ENCODE results near the gene TREM1.
A peak's percentile ranks its signal among the peaks of the same experiment; 100 is the strongest.
"Not testable (repeated sequence)": the region's sequence is repeated elsewhere in the genome, so short reads cannot be mapped to it uniquely, and the experiment has no call there.

Gene TREM1

DNA sequence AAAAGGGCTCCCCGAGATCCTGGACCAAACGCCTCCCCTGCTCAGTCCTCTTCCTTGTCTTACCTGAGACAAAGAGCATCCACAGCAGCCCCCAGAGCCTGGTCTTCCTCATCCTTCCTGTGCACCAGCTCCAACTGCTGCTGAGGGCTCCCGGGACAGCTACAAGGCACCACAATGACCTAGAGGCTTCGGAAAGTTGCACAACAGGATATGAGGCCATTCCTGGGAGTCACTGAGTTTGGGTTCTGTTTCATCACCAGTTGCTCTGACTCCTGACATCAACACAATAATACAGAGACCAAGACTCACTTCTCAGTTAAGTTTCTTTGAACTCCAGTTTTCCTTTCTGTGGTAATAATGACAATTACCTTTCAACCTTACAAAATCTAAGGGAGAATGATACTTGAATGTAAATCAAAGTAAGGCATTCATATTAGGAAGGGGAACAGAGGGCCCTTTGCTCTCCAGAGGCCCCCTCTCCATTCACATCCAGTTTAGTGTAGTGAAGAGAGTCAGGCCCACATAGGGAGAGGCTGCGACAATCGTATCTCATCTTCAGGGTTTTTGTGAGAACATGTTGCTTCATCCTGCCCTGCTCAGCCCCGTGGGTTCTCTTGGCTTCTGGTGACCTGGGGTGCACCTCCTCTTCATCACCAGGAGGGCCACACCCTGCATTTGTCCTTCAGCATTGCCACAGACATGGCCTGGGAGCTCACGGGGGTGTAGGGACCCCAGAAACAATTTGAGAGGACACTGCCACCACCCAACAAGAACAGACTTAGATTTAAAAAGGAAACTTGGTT lies at the start of gene TREM1:
TSS of gene TREM1 (minus strand) at position 139 of the 803 bp plus-strand sequence. CDS start at position 112, 27 bp downstream.
- no peak for DNase-seq

DNA sequence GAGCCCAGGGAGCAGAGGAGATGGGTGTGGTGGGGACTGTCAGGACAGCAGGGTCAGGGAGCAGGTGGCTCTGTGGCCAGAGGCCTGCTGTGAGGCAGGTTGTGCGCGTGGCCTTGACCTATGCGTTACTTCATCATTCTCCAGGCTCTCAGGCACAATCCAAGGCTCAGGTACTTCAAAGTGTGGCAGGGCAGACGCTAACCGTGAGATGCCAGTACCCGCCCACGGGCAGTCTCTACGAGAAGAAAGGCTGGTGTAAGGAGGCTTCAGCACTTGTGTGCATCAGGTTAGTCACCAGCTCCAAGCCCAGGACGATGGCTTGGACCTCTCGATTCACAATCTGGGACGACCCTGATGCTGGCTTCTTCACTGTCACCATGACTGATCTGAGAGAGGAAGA lies 49.5 kb upstream of the TREM1 start:
- DNase-seq, result no peak

DNA sequence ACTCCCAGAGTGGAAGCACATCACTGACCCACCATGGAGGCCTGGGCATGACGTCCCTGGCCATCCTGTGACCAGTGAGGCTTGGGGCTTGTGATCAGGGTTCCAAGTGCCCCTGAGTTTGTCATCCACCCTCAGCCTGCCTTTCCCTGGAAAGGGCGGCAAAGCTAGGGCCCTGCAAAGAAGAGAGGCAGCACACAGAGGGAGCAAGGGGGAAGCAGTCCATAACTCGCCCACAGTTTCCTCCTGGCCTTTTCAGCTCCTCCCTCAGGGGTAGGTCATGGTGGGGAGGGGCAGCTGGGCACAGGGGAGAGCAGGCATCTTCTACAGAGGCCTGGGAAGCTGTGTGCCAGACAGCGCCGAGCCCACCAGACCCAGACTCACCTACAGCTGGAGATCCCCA lies 48.8 kb upstream of the TREM1 start, which contains the start of gene NCR2:
TSS of gene NCR2 (plus strand) at position 313 of the 400 bp plus-strand sequence. CDS start 269 bp downstream, outside the sequence.
- no peak for DNase-seq

DNA sequence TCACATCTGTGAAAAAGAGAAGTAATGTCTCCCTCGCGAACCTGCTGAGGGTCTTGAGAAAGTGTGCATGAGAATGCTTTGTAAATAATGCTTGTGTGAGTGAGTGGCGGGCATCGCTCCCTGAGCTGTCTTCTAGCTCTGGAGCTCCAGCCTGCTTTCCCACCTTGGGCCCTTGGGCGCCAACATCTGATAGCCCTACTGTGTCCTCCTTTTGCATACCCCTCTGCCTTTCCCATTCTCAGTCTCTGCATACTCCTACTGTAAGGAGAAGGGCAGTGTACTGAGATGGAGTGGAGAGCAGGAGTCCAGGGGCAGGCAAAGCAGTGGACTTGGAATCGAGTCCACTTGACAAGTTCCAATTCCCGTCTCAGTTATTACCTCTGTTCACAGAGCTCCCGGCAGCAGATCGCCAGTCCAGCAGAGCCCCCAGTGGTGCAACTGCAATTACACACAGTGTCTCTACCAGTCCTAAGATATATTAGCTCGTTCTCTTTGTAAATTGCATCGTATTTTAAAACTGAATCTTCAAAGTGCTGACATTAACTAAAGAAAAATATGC lies 48.1 kb upstream of the TREM1 start:
- no peak for DNase-seq

DNA sequence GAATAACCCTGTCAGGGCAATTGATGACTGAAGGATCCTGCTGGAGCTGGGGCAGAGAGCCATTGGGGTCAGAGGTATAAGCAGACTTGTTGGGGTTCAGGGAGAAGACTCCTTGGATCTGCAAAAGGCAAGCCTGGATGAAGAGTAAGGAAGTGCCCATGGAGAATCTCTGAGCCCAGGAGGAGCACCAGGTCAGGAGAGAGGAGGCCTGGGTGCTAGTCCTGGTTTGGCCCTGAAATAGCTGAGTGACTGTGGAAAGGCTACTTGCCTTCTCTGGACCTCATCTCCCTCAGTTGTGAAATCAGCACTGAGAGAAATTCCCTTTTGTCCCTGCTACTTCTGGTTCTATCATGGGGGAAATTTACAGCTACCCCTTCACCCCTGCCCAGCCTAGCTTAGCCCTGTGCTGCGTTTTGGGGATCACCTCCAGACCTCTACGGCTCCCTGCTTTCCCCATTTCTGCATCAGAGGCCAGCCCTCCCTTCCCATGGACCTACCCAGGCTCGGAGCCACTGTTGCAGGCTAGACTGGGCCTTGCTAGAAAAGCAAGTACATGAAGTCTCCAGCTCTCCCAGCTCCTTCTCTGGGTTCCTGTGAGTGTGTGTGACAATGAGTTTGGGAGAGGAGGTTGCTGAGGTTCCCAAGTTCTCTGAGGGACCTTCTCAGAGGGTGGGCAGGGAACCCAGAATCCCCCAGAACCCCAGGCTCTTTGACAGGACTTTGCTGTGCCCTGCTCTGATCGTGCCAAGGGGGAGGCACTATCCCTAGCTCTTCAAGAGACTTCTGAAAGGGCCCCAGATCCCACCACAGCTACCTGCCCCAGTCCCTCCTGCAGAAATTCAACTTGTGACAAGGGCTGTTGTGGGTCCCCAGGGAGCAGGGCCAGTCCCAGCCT lies 46.6 kb upstream of the TREM1 start:
- DNase-seq, result no peak

DNA sequence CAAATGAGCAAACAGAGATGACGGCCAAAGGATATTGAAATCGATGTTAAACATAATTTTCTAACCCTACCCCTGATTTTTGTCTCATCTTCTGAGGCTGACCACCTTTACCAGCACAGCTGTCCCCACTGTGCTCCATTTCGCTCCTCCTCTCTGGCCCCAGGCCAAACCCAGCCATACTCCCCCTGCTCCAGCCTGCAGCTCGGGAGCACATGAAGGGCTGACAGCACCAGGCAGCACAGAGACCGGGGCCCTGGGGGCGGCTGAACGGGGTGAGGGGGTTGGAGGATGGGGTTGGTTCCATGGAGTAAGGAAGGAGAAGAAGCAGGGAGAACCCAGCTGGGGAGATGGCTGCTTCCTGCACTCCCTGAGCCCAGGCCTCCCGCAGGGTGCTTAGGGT lies 45.8 kb upstream of the TREM1 start:
- no peak for DNase-seq

DNA sequence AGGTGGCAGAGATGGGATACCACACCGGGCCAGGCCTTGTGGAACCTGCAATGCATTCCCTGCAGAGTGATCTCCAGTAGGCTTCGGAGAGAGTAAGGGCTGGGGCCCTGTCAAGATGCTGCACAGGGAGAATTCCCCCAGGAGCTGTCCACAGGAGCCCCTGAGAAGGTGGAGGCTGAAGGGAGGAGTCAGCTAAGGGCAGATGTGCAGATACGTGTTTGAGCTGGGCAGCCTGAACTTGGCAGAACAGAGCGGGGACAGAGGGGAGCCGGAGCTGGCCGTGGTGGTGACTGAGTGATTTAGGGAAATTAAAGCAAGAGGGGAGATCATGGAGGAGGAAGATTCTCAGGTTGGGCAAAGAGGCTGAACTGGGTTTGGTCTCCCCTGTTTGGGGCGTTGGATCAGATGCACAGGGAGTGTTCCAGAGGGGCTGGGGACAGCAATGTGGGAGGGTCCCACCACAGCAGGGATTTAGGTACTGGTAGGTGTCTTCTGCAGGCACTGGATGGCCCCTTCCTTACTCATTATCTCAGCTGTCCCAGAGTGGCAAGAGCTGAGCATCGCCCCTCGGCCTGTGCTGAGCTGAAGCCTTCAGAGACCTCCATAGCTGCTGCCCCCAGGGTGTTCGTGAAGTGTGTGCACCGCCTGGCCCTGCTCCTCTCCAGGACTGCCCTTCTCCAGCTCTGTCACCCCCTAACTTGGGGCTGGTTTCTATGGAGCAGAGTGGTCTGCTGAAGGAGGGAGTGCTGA lies 45.1 kb upstream of the TREM1 start:
- no peak for DNase-seq

DNA sequence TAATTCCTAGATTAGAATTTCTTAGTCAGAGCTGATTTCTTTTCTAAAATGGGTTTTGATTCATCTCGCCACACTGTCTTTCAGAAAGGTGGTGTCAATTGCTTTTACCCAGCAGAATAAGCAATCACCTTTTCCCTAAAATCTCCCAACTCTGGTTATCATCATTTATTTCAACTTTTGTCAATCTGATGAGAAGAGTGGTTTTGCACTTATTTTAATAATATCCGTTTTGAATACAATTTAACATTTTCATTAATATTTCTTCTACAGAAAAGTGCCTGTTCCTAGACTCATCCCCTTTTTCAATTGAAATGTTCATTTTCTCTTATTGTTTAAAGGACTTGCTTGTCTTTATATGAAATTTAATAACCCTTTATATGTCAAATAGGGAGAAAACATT lies 40.7 kb upstream of the TREM1 start:
- no peak for DNase-seq

DNA sequence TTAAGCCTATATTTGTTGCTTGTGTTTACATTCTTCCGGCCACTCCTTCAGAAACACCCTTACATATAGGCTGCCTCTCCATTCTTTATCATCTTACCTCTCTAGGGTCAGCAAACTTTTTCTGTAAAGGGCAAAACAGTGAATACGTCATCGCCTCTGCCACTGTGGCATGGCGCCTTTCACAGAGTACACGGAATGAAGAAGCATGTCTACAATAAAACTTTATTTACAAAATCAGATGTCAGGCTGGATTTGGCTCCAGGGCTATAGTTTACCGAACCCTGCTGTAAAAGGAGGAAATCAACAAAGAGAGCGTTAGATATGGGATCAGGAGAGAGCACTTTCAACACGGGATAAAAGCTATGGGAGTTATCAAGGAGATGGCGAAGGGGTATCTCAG lies 39.6 kb upstream of the TREM1 start:
- no peak for DNase-seq

DNA sequence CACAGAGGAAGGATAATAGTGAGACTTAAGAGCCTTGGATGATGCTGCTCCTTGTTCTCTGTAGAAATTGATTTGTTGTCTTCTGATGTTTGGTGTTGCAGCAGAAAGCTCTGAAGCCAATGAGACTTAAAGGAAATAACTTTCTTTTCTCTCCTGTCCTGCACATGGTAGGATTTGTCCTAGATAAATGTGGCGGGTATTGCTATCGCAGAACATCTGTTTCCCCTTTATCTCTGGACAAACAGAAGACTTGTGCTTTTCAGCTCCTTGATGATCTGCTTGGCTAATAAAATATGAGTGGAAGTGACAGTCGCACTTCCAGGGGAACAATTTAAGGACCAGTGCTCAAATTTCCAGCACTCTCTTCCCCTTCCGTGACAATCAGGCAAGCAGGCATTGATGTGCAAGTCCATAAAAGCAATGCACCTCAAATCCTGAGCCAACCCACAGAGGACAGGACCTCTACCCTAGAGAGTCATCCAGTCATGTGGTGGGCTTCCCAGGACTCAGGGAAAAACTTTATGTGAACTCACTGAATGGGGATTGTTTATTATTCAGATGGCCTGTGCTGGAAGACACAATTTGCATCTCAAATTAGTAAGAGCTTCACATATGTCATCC lies 39.1 kb upstream of the TREM1 start:
- no peak for DNase-seq

DNA sequence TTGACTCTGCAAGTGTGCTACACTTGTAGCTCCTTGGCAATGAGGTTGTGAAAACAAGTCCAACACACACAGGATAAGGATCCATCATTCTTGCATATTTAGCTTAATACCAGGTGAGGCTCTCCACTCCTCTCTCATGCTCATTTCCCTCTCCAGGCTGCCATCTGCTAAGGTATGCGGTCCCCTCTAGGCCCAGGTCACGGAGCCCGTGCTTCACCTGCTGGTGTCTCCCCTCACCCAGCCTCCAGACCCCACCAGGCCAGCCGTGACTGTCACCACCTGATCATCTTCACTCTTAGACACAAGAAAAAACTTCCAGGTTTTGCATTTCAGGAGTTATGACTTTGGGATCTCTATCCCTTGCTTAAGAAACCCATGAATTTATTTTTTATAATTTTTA lies 34.7 kb upstream of the TREM1 start:
- no peak for DNase-seq

DNA sequence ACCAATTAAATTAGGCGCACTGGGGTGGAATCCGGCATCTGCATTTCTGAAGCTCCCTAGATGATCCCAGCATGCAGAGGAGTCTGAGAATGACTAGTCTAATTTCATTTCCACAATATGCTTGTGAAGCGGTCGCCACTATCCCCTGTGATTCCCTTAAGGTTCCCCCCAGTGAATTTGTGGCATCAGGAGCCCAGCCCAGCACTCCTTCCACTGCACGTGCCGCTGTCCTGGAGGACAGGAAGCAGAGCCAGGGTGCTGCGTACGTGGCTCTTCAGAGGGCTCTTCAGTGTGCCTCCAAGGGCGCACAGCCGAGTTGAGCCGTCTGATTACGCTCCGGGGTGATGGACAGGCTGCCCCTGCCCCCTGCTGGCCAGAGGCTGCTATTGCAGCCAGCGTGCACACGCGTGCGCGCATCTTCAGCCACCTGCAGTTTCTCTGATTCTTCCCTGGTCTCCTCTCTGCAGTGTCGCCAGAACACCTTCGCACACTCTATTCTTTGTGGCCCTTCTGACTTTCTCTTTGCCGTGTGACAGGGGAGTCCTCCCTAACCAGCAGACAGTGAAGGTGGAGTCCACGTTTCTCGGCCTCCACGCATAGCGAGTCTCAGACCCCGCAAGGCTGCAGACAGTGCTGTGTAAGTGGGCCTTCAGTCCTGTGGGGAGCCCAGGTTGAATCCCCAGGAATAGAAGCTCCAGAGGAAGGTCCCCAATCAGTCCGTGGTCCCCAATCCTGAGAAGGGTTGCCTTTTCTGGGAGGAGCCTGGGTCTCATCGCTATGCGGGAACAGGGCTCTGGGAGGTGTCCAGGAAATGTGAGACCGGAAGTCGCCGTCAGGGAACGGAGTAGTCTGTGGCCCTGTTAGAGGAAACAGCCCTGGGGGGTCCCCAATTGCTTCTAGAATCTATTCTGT lies 32.4 kb upstream of the TREM1 start:
- DNase-seq, result peak; percentile 47

DNA sequence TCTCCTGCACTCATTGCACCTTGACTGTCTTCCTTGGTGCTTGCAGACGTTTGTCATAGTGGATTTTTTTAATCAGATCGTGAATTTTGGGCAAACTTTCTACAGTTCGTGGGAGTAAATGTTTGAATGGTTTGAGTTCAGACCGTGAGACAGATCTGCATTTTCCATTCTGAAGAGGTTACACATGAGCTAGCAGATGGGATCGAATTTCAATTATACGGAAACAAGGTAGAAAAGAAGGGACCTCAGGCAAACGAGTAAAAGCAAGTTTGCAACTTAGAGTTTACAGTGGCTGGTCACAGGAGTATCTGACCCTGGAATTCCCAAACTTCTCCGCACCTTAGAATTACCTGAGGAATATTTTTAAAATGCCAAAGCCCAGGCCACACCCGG lies 31.8 kb upstream of the TREM1 start:
- DNase-seq, result no peak

DNA sequence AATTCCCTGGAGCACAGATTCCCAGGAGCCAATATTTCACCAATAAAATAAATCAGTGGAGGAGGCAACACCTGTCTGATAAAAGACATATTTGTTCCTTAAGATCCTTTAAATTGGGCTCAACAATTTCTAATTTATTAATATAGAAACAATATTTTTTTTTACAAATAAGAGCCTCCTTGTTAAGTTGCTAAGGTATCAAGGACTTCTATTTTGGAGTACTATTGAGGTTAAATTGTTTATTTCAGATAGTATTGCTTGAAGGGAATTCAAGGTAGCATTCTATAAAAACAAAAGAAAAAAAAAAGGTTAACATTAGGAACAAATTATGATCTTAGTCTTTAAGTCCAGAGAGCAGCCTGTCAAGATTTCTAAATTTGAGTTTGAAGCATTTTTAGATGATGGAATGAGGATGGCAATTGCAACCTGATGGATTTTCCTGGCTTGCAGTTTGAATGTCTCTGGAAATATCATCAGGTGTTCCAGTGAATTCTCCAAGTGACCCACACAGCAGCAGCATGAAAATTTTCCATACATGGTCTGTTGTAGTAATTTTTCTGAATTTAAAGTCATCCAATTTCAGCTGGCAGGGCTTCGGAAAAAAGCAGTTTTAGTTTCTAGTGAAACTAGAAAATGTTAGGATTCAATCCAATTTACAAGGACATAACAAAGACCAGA lies 29.6 kb upstream of the TREM1 start:
- no peak for DNase-seq

DNA sequence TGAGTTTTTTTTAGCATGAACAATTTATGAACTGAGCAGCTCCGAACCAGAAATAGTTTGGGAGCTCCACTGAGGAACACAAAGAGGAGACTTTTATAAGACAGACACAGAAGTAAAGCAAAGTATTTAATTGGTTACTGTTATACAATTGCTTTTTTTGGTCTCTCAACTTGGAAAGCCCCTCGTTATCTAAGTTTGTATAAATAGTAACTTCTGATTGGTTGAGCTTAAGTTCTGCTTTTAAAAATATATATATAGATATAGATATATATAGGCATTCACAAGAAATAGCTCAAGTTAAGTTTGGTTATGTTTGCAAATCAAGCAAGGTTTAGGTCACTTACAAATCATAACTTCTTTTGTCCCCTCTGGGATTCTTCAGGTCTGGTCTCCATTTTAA lies 28.7 kb upstream of the TREM1 start:
- no peak for DNase-seq

DNA sequence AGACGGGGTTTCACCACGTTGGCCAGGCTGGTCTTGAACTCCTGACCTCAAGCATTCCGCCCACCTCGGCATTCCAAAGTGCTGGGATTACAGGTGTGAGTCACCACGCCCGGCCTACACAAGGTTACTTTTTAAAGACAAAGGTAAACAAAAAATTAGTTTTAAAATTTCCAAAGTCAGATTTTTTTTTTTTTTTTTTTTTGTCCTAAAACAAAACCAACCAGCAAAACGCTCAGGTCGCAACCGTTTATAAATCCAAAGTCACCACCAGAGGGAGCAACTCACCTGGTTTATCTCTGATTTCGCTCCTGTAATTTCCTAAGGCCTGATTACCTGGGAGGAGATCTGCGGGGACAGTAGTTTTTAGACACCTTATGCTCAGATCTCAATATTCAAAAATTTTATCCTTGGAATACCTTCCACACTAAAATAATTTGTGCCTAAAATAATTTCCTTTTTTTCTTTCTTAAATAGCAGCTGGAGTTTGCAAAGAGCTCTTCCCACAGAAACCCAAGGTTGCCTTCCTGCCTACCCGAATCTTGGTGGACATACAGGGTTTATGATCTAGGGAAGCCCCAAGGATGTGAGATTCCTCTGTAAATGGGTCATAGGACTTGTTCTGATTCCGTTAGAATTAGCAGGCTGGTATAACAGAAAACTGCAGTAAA lies 19.8 kb upstream of the TREM1 start:
- DNase-seq, result peak; percentile 20

DNA sequence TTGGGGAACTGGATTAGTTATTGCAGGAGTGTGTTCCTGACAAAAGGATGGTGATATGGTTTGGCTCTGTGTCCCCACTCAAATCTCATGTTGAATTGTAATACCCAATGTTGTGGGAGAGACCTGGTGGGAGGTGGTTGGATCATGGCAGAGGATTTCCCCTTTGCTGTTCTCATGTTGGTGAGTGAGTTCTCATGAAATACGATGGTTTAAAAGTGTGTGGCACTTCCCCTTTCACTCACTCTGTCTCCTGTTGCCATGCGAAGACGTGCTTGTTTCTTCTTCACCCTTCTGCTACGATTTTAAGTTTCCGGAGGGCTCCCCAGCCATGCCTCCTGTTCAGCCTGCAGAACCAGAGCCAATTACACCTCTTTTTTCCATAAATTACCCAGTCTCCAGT lies 16.2 kb upstream of the TREM1 start:
- DNase-seq, result no peak

DNA sequence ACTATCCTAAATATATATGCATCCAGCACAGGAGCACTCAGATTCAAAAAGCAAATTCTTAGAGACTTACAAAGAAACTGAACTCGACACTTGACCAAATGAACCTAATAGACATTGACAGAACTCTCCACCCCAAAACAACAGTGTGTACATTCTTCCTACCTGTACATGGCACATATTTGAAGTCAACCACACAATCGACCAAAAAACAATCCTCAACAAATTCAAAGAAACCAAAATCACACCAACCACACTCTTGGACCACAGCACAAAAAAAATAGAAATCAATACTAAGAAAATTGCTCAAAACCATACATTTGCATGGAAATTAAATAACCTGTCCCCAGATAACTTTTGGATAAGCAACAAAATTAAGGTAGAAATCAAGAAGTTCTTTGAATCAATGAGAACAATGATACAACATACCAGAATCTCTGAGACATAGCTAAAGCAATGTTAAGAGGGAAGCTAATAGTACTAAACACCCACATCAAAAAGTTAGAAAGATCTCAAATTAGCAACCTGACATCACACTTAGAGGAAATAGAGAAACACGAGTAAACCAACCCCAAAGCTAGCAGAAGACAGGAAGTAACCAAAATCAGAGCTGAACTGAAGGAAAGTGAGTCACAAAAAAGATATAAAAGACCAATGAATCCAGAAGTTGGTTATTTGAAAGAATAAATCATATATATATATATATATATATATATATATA lies 12.5 kb upstream of the TREM1 start:
- DNase-seq, result no peak

DNA sequence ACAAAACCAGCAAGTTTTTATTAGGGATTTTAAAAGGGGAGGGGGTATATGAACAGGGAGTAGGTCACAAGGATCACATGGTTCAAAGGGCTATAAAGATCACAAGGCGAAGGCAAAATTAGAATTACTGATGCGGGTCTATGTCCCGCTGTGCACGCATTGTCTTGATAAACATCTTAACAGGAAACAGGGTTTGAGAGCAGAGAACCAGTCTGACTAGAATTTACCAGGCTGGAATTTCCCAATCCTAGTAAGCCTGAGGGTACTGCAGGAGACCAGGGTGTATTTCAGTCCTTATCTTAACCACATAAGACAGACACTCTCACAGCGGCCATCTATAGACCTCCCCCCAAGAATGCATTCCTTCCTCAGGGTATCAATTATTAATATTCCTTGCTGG lies 10.8 kb upstream of the TREM1 start:
- DNase-seq, result not testable (repeated sequence)

Measured in amniotic stem cell (primary cell).